Activated T-cell treated with anti-CD3 and anti-CD28 coated beads, Interleukin-2, amount 50 U/mL, for 48 hours (primary cell): ENCODE data around the gene EFTUD2.

Experiments used
- DNase-seq, 2 experiments: peaks; one replicate each; pipeline ENCODE4 v3.0.0-alpha.2; 2020

The EFTUD2 gene

GRCh38 chr17:44910231-44911106 is 11.2 kb upstream of the EFTUD2 start:
- DNase-seq, result no peak

- no peak for DNase-seq
These were observed 10.5 kb upstream of the EFTUD2 start for GRCh38 chr17:44909681-44910144.

GRCh38 chr17:44908761-44909326 is 9.6 kb upstream of the EFTUD2 start:
- no peak for DNase-seq

GRCh38 chr17:44907729-44908470 is 8.7 kb upstream of the EFTUD2 start:
- no peak for DNase-seq

GRCh38 chr17:44906763-44907728 is 7.8 kb upstream of the EFTUD2 start:
- no peak for DNase-seq

GRCh38 chr17:44906010-44906646 is 6.9 kb upstream of the EFTUD2 start:
- no peak for DNase-seq

GRCh38 chr17:44905006-44906000 is 6.1 kb upstream of the EFTUD2 start:
- no peak for DNase-seq

GRCh38 chr17:44904001-44904984 is 5.0 kb upstream of the EFTUD2 start:
- DNase-seq, result no peak

- DNase-seq, result no peak
These were observed 3.9 kb upstream of the EFTUD2 start for GRCh38 chr17:44903012-44903685.

GRCh38 chr17:44902135-44902760 is 3.0 kb upstream of the EFTUD2 start:
- DNase-seq, result no peak

GRCh38 chr17:44901411-44901921 is 2.2 kb upstream of the EFTUD2 start:
- no peak for DNase-seq

- no peak for DNase-seq
These were observed 1.6 kb upstream of the EFTUD2 start for GRCh38 chr17:44900894-44901293.

- DNase-seq, result no peak
These were observed 524 bp downstream of the EFTUD2 start for GRCh38 chr17:44898768-44899073.

GRCh38 chr17:44894642-44895041 is 4.6 kb downstream of the EFTUD2 start:
- no peak for DNase-seq

GRCh38 chr17:44892250-44892649 is 7.0 kb downstream of the EFTUD2 start:
- DNase-seq, result no peak

GRCh38 chr17:44889003-44889402 is 10.2 kb downstream of the EFTUD2 start:
- DNase-seq, result no peak

- no peak for DNase-seq
These were observed 11.0 kb downstream of the EFTUD2 start for GRCh38 chr17:44887971-44888954.
